ENCODE measurements around the gene PCK1. TPM values are rescaled to one million over a fixed set of nuclear protein-coding genes. Genes with fewer than 3 reads are reported as not detected.

The PCK1 gene
- total RNA-seq, 1 experiment from 2014 or later, result 0.49 TPM

DNA sequence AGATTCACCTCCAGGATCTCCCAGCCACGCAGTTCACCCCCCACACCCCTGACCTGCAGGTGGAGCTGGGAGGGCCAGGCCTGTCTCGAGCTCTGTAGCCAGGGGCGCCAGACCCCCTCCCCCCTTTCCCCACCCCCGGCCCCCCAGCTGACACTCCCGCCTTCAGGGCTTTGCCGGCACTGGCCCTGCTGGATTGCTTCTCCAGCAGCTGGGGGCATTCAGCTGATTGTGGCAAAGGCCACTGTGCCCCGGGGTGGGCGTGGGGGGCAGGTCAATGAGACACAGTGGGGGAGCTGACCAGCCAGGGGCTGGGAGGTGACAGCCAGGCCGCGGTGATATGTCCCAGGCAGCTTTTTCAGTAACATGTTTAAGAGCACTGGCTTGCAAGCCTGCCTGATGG, 37.1 kb downstream of the PCK1 start:
- BruUV-seq (replicated peaks), result no TSS peak
- Histone ChIP-seq H3K27me3 (ENCODE audit: insufficient read depth, low read length) (no peaks in the 10 kb centered on the region), H3K27ac (ENCODE audit: low read depth, low read length) (no peak overlapping the region), H3K4me1 (ENCODE audit: control insufficient read depth in 1 of 2, insufficient read depth in 2 of 2, low read length in 2 of 2) (peaks cover 0 to 7% of the 10 kb centered on the region in 2 experiments; a peak in 1 of 4 replicates), H3K9me3 (ENCODE audit: control insufficient read depth in 1 of 2, insufficient read depth in 1 of 2, low read depth in 1 of 2, low read length in 2 of 2) (no peaks in the 10 kb centered on the region), H4K20me1 (ENCODE audit: insufficient read depth) (no peaks in the 10 kb centered on the region), H3K9me2 (ENCODE audit: insufficient read depth) (no peaks in the 10 kb centered on the region), H2AFZ (ENCODE audit: low read depth, low read length, poor library complexity, severe bottlenecking) (no peak overlapping the region), H3K9ac (ENCODE audit: low read length) (no peak overlapping the region), H3K4me2 (ENCODE audit: low read length) (no peak overlapping the region), H3K4me3 (replicated peaks in 1 of 2; ENCODE audit: low read depth in 1 of 2, low read length in 2 of 2) (no peak overlapping the region), H3K79me2 (ENCODE audit: insufficient read depth, low read length) (no peaks in the 10 kb centered on the region), H3K36me3 (ENCODE audit: control insufficient read depth in 1 of 2, insufficient read depth in 2 of 2, low read length in 2 of 2) (no peaks in the 10 kb centered on the region)
- ChIA-PET POLR2A (no interaction called here), RAD21 (ENCODE audit: low non-redundant PET in 1 of 2, low total read pairs in 2 of 2, uncharacterized antibody in 2 of 2, unreplicated experiment in 2 of 2) (no interaction called here), CTCF (interaction anchor here (1.1 to 1.4 kb wide), 2 partner anchors 10 to 84 kb away, joined by 4 to 5 read pairs; no protein-coding TSS in a partner anchor)
- no peak for DNase-seq (ENCODE audit: low read depth, low spot score)
- ATAC-seq, result no peak
- TF ChIP-seq FOSL1 (IDR thresholded peaks at IDR 0.05; ENCODE audit: low read depth), result no peak
- TF ChIP-seq, protein P1, sequence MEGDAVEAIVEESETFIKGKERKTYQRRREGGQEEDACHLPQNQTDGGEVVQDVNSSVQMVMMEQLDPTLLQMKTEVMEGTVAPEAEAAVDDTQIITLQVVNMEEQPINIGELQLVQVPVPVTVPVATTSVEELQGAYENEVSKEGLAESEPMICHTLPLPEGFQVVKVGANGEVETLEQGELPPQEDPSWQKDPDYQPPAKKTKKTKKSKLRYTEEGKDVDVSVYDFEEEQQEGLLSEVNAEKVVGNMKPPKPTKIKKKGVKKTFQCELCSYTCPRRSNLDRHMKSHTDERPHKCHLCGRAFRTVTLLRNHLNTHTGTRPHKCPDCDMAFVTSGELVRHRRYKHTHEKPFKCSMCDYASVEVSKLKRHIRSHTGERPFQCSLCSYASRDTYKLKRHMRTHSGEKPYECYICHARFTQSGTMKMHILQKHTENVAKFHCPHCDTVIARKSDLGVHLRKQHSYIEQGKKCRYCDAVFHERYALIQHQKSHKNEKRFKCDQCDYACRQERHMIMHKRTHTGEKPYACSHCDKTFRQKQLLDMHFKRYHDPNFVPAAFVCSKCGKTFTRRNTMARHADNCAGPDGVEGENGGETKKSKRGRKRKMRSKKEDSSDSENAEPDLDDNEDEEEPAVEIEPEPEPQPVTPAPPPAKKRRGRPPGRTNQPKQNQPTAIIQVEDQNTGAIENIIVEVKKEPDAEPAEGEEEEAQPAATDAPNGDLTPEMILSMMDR (IDR thresholded peaks at IDR 0.05 in 2 of 3, conservative IDR thresholded peaks at IDR 0.05 in 1 of 3; ENCODE audit: borderline replicate concordance in 1 of 3, insufficient read depth in 1 of 3, low read depth in 2 of 3, low read length in 2 of 3), result no peak
- no peak for TF ChIP-seq EZH2 (IDR thresholded peaks at IDR 0.05)
- TF ChIP-seq, protein P2, sequence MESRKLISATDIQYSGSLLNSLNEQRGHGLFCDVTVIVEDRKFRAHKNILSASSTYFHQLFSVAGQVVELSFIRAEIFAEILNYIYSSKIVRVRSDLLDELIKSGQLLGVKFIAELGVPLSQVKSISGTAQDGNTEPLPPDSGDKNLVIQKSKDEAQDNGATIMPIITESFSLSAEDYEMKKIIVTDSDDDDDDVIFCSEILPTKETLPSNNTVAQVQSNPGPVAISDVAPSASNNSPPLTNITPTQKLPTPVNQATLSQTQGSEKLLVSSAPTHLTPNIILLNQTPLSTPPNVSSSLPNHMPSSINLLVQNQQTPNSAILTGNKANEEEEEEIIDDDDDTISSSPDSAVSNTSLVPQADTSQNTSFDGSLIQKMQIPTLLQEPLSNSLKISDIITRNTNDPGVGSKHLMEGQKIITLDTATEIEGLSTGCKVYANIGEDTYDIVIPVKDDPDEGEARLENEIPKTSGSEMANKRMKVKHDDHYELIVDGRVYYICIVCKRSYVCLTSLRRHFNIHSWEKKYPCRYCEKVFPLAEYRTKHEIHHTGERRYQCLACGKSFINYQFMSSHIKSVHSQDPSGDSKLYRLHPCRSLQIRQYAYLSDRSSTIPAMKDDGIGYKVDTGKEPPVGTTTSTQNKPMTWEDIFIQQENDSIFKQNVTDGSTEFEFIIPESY (IDR thresholded peaks at IDR 0.05; ENCODE audit: extremely low read depth, insufficient replicate concordance, low read length), result no peak
- TF ChIP-seq ZFX (IDR thresholded peaks at IDR 0.05), result no peak
- TF ChIP-seq RAD21 (IDR thresholded peaks at IDR 0.05; ENCODE audit: low read depth), result no peak
- TF ChIP-seq JUND (IDR thresholded peaks at IDR 0.05), result no peak
- no peak for TF ChIP-seq CBX3 (IDR thresholded peaks at IDR 0.05; ENCODE audit: low read depth)
- TF ChIP-seq SIN3A (IDR thresholded peaks at IDR 0.05; ENCODE audit: low read depth), result no peak
- TF ChIP-seq EZH2phosphoT487 (IDR thresholded peaks at IDR 0.05; ENCODE audit: borderline replicate concordance), result no peak
- intact Hi-C loops (cut with micrococcal nuclease), result loop anchor here (10.0 kb wide), 3 partner anchors 213 to 1857 kb away; no protein-coding TSS in a partner anchor

All from HCT116 (cell line).